Forelimb muscle (tissue), 1 donor: Measurements from ENCODE around the gene PERM1. TPM values are rescaled to one million over a fixed set of nuclear protein-coding genes. Genes with fewer than 3 reads are reported as not detected.
A peak's percentile ranks its signal among the peaks of the same experiment; 100 is the strongest.

Experiments
- DNase-seq: peaks from one replicate; pipeline ENCODE4 v3.0.0-alpha.2; 2013; ENCODE audit warnings: low read depth
- polyA plus RNA-seq: library from polyadenylated mRNA; unstranded; fragments of 120-200 nt; gene quantifications from one replicate; pipeline ENCODE4 v1.2.1, GENCODE V29; 2013; ENCODE audit not compliant: insufficient read length

Gene PERM1
- polyA plus RNA-seq, 1 donor: 3.3 TPM

DNA sequence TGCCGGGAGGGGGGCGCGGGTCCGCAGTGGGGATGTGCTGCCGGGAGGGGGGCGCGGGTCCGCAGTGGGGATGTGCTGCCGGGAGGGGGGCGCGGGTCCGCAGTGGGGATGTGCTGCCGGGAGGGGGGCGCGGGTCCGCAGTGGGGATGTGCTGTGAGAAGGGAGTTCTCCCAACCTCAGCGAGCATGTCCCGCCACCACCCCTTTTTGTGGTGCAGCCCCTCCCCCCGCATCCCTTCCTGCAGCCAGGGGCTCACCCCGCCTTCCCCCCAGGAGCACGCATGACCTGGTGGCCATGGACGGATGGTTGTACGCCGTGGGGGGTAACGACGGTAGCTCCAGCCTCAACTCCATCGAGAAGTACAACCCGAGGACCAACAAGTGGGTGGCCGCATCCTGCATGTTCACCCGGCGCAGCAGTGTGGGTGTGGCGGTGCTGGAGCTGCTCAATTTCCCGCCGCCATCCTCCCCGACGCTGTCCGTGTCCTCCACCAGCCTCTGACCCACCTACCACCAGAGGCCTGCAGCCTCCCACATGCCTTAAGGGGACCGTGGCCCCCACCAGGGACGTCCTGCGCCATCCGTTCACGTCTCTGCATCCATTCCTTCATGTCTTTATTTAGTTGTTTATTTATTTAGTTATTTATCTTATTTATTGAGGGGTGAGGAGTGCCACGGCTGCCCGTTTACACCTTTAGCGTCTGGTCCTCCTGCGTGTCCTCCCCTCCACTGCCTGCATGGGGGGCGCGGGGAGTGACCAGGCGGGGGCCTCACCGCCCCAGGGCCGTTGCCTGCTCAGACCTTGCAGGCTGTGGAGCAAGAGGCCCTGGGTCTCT is 17.0 kb downstream of the PERM1 start:
- DNase-seq: no peak

DNA sequence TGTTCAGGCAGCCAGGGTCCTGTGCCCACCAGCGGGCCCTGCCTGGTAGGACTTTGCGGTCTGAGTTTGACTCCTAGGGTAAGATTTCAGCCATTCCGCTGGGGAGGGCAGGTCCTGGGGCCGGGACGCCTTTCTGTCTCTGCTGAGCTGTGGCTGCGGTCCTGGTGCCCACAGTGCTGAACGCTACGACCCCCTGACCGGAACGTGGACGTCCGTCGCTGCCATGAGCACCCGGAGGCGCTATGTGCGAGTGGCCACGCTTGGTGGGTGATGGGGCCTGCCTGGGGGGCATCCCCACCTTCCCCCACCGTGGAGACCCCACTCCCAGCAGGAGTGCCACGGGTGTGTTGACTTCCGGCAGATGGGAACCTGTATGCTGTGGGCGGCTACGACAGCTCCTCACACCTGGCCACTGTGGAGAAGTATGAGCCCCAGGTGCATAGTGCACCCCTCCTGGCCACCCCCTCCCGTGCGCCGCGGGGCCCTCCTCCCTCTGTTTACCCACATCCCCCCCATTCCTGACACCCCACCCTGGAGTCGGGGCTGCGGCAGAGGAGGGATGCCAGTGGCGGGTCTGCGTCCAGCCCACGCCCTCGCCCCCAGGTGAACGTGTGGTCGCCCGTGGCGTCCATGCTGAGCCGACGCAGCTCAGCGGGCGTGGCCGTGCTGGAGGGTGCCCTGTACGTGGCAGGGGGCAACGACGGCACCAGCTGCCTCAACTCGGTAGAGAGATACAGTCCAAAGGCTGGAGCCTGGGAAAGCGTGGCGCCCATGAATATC is 18.0 kb downstream of the PERM1 start:
- DNase-seq: no peak

DNA sequence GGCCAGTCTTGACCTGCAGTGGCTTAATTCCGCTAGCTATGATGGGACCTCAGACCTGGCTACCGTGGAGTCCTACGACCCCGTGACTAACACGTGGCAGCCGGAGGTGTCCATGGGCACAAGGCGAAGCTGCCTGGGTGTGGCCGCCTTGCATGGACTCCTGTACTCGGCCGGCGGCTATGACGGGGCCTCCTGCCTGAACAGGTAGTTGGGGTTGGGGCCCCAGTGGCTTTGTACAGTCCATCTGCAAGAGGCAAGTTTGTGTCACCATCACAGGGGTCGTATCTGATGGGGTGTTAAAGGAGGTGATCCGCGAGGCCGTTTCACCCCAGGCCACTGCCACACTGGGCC is 18.6 kb downstream of the PERM1 start:
- DNase-seq: no peak

DNA sequence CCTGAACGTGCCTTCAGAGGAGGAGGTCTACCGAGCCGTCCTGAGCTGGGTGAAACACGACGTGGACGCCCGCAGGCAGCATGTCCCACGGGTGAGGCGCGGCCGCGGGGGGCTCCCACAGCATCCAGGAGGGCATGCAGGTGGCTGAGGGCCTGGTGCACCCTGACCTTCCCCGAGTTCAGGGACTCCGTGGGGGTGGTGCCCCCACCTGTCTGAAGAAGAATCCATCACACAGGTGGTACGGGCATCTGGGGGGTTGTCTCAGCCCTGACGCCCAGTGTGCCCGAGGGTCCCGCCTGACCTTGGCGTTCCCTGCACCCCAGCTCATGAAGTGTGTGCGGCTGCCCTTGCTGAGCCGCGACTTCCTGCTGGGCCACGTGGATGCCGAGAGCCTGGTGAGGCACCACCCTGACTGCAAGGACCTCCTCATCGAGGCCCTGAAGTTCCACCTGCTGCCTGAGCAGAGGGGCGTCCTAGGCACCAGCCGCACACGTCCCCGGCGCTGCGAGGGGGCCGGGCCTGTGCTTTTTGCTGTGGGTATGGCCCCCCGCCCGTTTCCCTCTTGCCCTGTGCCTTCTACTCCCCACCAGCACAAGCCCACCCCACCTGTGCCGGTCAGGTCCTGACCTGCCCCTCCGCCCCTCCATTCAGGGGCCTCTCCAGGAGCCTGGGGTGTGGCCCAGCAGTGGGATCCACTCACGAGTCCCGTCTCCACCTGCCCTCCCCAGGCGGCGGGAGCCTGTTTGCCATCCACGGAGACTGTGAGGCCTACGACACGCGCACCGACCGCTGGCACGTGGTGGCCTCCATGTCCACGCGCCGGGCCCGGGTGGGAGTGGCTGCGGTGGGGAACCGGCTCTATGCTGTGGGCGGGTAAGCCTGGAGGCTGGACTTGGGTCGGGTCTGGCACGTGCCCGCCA is 19.3 kb downstream of the PERM1 start:
- DNase-seq: no peak

DNA sequence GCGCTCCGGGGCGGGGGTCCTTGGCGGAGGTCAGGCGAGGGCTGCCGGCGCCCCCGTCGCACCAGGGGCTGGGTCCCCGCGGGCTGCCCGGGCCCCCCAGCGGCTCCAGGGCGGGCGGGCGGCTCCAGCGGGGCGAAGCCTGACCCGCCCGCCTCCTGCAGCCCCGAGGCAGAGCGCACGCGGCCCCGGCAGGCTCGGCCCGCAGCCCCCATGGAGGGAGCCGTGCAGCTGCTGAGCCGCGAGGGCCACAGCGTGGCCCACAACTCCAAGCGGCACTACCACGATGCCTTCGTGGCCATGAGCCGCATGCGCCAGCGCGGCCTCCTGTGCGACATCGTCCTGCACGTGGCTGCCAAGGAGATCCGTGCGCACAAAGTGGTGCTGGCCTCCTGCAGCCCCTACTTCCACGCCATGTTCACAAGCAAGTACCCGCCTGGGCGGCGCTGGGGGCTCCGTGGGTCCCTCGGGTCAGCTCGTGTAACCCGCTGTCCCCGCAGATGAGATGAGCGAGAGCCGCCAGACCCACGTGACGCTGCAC is 20.7 kb downstream of the PERM1 start:
- no peak for DNase-seq

DNA sequence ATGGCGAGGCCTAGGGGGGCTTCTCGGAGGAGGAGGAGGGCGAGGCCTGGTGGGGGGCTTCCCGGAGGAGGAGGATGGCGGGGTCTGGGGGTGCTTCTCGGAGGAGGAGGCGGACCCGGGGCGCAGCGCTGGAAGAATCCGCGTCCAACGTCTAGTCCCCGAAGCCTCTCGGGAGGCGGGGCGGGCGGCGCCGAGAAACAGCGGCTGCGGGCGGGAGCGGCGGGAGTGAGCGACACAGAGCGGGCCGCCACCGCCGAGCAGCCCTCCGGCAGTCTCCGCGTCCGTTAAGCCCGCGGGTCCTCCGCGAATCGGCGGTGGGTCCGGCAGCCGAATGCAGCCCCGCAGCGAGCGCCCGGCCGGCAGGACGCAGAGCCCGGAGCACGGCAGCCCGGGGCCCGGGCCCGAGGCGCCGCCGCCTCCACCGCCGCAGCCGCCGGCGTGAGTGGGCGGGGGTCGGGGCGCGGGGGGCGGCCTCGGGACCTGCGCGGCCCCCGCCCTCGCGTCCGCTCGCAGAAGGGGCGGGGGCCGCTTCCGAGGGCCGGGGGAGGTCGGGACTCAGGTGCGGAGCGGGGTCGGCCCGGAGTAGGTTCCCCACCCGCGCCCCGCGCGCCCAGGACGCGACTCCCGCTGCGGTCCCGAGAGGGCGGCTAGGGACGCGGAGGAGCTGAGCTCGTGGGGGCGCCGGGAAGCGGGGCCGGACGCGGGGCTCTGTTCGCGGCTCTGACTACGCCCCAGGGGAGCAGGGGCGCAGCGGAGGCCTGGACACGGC is 21.3 kb downstream of the PERM1 start, which contains the start of gene KLHL17:
Gene KLHL17, plus strand, starts transcription at position 222 of the 769 bp plus-strand sequence. Its CDS starts 110 bp downstream, at position 332.
- no peak for DNase-seq

DNA sequence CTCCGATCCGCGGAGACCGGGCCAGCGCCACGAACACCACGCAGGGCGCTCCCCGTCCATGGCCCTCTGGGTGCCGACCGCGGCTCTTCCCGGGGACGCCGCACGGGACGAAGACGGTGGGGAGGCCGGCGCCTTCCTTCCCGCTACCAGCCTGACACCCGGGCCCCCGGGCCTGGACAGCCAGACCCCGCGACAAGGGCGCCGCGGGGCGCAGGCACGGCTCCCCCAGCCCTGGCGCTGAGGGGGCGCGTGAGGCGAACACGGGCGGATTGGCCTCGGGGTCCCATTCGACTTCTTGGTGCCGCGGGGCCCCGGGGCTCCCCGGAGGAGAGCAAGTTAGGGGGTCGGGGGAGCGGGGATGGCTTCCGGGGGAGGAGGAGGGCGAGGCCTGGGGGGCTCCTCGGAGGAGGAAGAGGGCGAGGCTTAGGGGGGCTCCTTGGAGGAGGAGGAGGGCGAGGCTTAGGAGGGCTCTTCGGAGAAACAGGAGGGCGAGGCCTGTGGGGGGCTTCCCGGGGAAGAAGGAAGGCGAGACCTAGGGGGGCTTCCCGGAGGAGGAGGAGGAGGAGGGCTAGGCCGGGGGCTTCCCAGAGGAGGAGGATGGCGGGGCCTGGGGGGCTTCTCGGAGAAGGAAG is 22.0 kb downstream of the PERM1 start:
- DNase-seq: no peak

DNA sequence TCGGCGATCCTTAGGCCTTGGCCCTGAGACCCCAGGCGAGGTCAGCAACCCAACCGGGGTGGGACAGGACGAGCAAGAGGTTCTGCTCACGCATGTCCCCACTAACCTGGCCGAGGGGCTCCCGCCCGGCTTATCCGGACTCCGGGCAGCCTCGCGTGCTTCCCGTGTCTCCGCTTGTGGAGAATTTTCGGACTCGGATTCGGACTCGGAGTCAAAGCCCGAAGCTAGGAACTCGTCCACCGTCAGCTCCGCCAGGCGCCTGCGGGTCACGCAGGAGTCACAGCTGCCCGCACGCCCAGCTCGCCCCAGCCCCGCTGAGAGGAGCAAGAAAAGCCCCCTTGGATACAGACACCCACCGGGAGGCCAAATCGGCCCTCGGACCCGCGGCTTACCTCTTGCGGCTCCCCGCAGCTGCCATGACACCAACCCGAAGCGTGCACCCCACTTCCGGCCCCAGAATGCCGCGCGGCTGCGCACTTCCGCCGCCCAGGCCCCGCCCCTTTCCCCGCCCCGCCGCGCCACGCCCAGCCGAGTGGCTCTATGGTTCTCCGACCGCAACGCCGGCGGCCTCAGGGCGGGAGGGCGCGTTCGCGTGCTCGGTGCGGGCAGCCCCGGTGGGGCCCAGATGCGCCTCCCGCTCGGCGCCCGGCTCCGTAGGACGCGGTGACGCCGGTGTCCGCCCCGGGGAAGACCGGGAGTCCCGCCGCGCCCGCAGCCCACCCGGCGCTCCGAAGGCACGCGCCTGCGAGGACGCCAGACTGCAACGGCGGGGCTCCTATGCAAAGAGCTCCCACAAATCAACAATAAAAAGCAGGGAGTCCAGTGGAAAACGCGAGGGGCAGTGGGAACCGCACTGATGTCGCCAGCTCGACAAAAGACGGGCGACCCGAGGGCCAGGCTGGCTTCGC is 22.8 kb downstream of the PERM1 start, which contains the start of gene NOC2L:
Gene NOC2L, minus strand, starts transcription at position 434 of the 908 bp plus-strand sequence. Its CDS starts 16 bp downstream, at position 418.
- peak; percentile 35 for DNase-seq

DNA sequence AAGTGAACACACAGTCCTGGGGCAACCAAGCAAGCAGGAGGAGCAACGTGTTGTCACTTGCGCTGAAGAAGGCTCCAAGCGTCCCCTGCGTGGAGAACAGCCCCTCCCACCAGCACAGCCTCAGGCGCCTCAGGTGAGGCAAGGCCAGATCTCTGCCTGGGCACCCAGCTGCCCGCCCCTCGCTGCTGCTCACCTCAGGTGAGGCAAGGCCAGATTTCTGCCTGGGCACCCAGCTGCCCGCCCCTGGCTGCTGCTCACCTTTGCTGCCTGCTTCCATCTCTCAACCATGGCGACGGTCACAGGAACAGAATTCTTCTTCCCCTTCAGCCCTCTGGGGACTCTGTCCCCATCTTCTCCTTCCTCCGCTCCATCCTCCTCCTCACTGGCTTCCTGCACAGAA is 25.3 kb downstream of the PERM1 start:
- no peak for DNase-seq

DNA sequence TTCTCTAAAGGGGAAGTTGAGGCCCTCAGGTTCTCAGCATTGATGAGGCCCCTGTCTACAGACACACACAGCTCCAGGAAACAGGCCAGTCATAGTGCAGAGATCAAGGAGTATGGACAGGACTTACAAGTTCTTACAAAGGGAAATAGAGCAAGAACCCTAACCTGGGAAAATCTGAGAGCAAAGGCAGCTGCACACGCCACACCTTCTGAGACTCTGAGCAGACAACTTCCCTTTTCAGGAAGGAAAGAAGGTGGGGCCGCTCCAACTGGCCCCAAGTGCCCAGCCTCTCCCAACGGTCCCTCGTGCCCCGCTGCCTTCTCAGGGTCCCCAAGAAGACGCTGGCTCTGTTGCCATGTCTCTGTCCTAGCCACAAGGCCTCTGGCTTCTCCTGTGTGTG is 26.4 kb downstream of the PERM1 start:
- DNase-seq: no peak

DNA sequence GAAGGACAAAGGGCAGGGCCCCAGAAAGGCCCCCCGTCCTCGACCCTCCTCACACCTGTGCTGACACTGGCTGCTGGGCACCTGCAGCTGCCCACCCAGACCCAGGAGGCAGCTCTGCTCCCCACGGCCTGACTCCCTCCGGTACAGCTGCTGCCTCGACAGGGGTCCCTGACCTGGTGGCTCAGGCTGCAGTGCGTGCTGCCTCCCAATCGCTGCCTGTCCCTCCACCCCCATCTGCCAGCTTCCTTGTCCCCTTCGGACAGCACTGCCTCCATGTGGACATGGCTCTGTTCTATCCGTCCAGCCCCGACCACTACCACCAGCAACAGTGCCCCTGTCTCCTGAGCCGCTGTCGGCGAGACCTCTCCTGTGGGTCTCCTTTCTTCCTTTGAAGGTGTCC is 27.0 kb downstream of the PERM1 start:
- DNase-seq: no peak

DNA sequence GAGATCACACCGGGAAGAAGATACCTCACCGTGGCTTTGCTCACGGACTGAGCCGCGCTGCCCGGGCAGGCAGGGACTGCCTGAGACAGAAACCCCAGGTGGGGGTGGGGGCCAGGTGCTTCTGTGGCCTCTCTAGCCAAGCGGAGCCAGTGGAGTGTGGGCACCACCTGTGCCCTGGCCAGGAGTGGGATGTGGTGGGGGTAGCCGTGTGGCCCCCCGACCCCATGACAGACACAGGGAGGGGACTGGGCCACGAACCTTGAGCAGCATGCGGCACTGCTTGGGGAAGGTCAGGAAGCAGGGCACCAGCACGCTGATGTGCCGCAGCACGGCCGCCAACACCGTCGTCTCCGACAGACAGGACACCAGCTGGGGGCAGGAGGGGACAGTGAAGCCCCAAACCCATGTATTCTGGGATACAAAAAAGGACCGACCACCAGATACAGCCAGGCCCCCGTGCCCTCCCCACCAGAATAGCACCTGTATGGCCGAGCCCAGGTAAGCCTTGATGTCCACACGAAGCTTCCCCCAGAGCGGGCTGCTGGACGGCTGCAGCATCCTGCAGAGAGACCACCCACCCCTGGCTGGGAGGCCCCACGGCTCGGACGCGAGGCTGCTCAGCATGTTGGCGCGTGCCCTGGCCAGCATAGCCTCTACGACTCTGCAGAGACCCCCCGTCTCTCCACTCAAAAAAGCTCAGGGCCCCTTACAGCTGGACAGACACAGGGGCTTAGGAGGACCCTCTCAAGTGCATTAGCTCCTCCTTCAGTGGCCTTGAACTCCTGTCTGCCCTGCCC is 28.2 kb downstream of the PERM1 start:
- DNase-seq: no peak

DNA sequence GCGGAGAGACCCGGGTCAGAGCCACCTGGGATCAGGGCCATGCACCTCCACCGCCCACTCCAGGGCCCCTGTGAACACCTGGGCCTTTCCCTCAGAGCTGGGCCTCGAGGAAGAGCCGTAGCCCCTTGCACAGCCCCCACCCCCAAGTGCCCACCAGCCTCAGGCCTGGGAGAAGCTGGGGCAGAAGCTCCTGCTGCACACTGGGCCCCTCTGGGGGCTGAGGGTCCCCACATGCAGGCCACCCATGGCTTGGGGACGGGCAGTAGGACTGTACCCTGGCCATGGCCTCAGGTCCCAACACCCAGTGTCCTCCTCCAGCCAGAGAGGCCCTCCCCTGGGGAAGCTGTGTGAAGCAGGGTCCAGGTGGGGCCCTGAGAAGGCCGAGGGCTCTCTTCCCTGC is 29.3 kb downstream of the PERM1 start:
- DNase-seq: no peak

DNA sequence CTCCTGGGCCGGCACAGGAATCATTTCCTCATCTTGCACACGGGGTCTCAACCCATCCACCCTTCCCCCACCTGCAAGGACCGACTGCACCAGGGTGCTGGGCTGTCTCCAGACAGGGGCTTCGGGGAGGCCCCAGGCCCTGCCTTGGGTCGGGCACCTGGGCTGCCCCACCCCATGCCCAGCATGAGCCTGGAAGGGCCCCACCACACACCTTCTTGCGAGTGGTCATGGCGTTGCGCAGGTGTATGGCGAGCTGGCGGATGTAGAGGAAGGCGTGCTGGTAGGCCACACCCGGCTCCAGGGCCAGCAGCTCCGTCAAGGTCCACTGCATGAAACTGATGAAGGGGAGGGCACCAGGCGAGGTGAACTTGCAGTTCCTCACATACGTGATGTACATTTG is 29.7 kb downstream of the PERM1 start:
- DNase-seq: no peak

DNA sequence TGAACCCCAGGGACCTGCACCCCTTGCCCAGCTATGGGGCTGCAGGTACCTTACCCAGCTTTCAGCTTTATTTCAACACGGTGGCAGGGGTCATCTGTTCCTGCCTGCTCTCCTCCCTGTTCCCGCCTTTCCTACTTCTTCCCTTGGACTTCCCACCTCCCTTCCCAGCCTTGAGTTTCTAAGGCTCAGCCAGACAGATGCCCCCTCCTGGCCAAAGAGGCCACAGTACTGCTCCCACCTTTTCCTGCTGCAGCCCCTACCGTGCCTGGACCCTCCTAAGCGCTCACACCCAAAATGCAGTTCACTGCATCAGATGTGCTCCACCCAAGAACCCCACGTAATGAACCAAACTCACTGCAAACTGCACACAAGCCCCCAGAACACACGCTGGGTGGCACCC is 30.5 kb downstream of the PERM1 start:
- DNase-seq: no peak

DNA sequence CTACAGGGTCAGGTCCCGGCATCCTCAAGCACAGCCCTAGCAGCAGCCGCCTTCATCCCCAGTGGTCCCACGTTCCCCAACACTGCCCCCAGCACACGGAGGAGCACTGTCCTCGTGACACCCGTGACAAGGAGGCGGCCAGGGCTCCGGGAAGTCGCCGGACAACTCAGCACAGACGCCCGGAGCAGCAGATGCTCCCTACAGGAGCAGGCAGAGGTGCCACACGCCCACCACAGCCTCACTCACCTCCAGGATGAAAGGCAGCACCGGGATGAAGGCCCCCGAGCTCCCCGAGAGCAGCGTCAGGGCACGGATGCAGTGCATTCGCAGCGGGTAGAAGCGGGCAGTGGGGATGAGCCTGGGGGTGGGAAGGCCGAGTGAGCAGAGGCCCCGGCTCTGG is 31.0 kb downstream of the PERM1 start:
- no peak for DNase-seq

DNA sequence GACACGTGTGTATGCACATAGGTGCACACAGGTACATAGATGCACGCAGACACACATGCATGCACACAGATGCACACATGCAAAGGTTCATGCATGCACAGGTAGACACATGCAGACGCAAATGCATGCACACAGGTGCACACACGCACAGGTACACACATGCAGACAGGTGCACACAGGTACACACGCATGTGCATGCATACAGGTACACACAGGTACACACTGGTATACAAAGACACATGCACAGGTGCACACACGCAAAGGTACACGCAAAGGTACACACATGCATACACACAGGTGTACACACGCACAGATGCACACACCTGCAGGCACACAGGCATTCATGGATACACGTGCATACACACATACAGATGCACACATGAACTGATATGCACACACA is 31.6 kb downstream of the PERM1 start:
- no peak for DNase-seq

DNA sequence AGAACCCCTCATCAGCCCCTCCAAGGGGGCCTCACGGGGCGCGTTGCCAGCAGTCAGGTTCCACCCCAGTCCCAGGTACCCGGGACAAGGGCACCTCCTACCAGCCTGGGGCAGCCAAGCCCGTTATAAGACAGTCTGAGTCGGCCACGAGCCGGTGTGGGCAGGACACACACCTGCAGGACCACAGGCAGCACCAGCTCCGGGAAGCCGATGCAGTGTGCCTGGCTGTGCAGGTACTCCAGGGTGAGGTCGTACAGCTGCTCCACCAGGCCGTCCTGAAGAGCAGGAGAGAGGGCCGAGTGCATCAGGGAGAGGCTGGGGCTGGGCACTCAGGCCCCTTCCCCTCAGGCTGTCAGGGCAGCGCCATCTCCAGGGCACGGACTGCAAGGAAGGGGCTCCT is 33.9 kb downstream of the PERM1 start:
- DNase-seq: no peak
